Tibial artery (tissue), 4 donors: Measurements from ENCODE around the gene PKN3.

Experiments used
- DNase-seq, 2 donors: peaks; one replicate each; pipeline ENCODE4 v3.0.0-alpha.2; 2019
- H3K27ac ChIP-seq, 2 donors: fragments of 200-600 bp; sonication (generic) in 1 of 2; 1 replicate in 1 of 2; 2 replicates in 1 of 2; pipeline ENCODE4 v1.5.1; 2018 to 2019; ENCODE audit warnings: mild to moderate bottlenecking in 1 of 2
- H3K27me3 ChIP-seq, 2 donors: fragments of 200-600 bp; sonication (generic) in 1 of 2; one replicate each; pipeline versions ENCODE4 v1.5.1 to v1.6.0; 2016 to 2019
- H3K36me3 ChIP-seq, 3 donors: fragments of 200-600 bp; sonication (generic) in 2 of 3; one replicate each; pipeline ENCODE4 v1.5.1; 2016 to 2019; ENCODE audit warnings: mild to moderate bottlenecking in 2 of 3
- H3K4me1 ChIP-seq, 4 donors: fragments of 200-600 bp; sonication (generic) in 2 of 4; 1 replicate in 3 of 4; 2 replicates in 1 of 4; pipeline ENCODE4 v1.5.1; 2016 to 2019
- H3K4me3 ChIP-seq, 2 donors: fragments of 200-600 bp; sonication (generic) in 1 of 2; 1 replicate in 1 of 2; 2 replicates in 1 of 2; pipeline ENCODE4 v1.5.1; 2018 to 2019; ENCODE audit warnings: mild to moderate bottlenecking in 2 of 2
- H3K9me3 ChIP-seq, 3 donors: fragments of 200-600 bp; sonication (generic) in 1 of 3; one replicate each; pipeline ENCODE4 v1.5.1; 2016 to 2019
- intact Hi-C: fragments of 100-400 bp; cut with DNase I; formaldehyde crosslinking; loops from one replicate; pipeline ENCODE4 v1.15.0; 2023; ENCODE audit warnings: low total_unique reads
- TF ChIP-seq, protein P1 (sequence below), 2 experiments: fragments of 200-600 bp in 1 of 2; fragments of 450-650 bp in 1 of 2; IDR thresholded peaks; one replicate each; pipeline ENCODE4 v1.5.1; 2017 to 2019; ENCODE audit warnings: antibody characterized with exemption in 2 of 2, mild to moderate bottlenecking in 1 of 2, moderate library complexity in 1 of 2

The PKN3 gene

DNA sequence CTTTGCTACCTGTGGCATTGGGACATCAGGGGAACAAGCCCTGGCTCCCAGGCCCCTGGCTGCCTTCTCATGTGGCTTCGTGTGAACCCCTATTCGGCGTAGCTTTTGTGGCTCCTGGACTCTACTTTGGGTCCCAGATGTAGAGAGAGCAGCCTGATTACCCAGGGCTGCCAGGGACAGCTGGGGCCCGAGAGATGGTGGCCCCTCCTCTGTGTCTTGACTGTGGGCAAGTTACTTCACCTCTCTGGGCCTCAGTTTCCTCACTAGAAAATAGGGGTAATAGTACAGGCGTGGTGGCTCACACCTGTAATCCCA is 2.0 kb downstream of the PKN3 start:
- Histone ChIP-seq H3K4me3 (no peak overlapping the region), H3K36me3 (no peaks in the 10 kb centered on the region), H3K27me3 (no peaks in the 10 kb centered on the region), H3K27ac (peak overlapping the region; percentile 70 to 80), H3K9me3 (no peaks in the 10 kb centered on the region), H3K4me1 (peaks cover 0 to 13% (median 8%) of the 10 kb centered on the region in 4 donors)
- DNase-seq = peak in 1 of 2 donors; percentile 56
- TF ChIP-seq, protein P1, sequence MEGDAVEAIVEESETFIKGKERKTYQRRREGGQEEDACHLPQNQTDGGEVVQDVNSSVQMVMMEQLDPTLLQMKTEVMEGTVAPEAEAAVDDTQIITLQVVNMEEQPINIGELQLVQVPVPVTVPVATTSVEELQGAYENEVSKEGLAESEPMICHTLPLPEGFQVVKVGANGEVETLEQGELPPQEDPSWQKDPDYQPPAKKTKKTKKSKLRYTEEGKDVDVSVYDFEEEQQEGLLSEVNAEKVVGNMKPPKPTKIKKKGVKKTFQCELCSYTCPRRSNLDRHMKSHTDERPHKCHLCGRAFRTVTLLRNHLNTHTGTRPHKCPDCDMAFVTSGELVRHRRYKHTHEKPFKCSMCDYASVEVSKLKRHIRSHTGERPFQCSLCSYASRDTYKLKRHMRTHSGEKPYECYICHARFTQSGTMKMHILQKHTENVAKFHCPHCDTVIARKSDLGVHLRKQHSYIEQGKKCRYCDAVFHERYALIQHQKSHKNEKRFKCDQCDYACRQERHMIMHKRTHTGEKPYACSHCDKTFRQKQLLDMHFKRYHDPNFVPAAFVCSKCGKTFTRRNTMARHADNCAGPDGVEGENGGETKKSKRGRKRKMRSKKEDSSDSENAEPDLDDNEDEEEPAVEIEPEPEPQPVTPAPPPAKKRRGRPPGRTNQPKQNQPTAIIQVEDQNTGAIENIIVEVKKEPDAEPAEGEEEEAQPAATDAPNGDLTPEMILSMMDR (IDR thresholded peaks at IDR 0.05) = no peak
- intact Hi-C loops = no loop called here

DNA sequence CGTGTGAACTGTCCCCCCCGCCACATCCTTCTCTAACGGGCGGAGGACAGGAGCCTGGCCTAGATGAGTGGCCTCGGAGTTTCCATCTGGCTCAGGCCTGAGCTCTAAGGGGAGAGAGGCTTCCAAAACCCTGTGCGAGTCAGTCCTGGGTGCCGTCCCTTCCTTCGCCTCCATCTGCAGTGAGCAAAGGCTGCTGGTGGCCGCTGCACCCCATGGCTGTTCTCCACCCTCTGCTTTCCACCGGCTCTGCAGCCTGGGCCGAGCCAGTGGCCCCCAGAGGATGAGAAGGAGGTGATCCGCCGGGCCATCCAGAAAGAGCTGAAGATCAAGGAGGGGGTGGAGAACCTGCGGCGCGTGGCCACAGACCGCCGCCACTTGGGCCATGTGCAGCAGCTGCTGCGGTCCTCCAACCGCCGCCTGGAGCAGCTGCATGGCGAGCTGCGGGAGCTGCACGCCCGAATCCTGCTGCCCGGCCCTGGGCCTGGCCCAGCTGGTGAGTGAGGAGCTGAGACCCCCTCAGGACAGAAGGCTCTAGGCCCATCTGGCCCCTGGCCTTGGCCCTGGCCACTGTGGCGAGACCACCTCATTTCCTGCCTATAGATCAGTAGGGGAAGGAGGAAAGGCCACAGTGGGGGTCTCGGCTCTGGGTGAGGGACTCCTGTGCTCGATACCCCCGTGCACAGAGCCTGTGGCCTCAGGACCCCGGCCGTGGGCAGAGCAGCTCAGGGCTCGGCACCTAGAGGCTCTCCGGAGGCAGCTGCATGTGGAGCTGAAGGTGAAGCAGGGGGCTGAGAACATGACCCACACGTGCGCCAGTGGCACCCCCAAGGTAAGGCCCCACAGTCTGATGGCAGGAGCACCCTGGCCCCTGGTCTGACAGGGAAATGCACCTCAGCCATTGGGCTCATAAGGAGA is 3.0 kb downstream of the PKN3 start:
- H3K27ac ChIP-seq = no peak overlapping the region
- H3K4me1 ChIP-seq = peaks cover 0 to 13% (median 8%) of the 10 kb centered on the region in 4 donors
- TF ChIP-seq, protein P1 (IDR thresholded peaks at IDR 0.05) = no peak
- intact Hi-C loops = no loop called here
- no peaks in the 10 kb centered on the region for H3K36me3 ChIP-seq
- no peaks in the 10 kb centered on the region for H3K27me3 ChIP-seq
- no peaks in the 10 kb centered on the region for H3K9me3 ChIP-seq
- peak in 1 of 2 donors; percentile 49 for DNase-seq
- no peak overlapping the region for H3K4me3 ChIP-seq

DNA sequence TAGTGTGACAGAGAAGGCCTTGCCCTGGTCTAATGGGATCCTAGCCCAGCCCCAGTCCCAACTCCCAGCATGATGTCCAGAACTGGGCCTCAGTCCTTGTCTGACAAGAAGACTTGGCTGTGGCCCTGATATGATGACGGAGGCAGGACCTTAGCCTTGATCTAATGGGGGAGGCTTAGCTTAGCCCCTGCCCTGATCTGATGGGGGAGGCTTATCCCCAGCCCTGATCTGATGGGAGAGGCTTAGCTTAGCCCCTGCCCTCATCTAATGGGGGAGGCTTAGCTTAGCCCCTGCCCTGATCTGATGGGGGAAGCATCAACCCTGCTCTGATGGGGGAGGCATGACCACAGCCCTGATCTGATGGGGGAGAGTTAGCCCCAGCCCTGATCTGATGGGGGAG is 3.7 kb downstream of the PKN3 start:
- Histone ChIP-seq H3K4me3 (no peak overlapping the region), H3K36me3 (no peaks in the 10 kb centered on the region), H3K27me3 (no peaks in the 10 kb centered on the region), H3K4me1 (peaks cover 0 to 13% (median 8%) of the 10 kb centered on the region in 4 donors), H3K27ac (no peak overlapping the region), H3K9me3 (no peaks in the 10 kb centered on the region)
- TF ChIP-seq, protein P1 (IDR thresholded peaks at IDR 0.05) = no peak
- DNase-seq = peak in 1 of 2 donors; percentile 38
- intact Hi-C loops = no loop called here

DNA sequence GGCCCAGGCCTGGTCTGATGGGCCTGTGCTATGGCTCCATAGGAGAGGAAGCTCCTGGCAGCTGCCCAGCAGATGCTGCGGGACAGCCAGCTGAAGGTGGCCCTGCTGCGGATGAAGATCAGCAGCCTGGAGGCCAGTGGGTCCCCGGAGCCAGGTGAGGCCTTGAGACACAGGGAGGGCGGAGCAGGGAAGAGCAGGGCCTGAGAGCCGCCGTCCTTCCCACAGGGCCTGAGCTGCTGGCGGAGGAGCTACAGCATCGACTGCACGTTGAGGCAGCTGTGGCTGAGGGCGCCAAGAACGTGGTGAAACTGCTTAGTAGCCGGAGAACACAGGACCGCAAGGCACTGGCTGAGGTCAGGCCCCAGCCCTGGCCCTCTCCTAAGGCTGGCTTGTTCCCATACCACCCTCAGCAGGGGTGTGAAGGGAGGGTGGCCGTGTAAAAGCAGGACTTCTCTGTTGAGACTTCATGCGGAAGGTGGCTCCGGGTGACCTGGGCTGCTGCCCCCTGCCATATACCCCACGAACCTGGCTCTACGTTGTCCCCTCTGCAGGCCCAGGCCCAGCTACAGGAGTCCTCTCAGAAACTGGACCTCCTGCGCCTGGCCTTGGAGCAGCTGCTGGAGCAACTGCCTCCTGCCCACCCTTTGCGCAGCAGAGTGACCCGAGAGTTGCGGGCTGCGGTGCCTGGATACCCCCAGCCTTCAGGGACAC is 4.5 kb downstream of the PKN3 start:
- H3K4me3 ChIP-seq = no peak overlapping the region
- H3K9me3 ChIP-seq = no peaks in the 10 kb centered on the region
- H3K36me3 ChIP-seq = no peaks in the 10 kb centered on the region
- TF ChIP-seq, protein P1 (IDR thresholded peaks at IDR 0.05) = no peak
- H3K27me3 ChIP-seq = no peaks in the 10 kb centered on the region
- H3K27ac ChIP-seq = no peak overlapping the region
- intact Hi-C loops = no loop called here
- H3K4me1 ChIP-seq = peaks cover 0 to 13% (median 8%) of the 10 kb centered on the region in 4 donors
- DNase-seq = peak in 1 of 2 donors; percentile 57

DNA sequence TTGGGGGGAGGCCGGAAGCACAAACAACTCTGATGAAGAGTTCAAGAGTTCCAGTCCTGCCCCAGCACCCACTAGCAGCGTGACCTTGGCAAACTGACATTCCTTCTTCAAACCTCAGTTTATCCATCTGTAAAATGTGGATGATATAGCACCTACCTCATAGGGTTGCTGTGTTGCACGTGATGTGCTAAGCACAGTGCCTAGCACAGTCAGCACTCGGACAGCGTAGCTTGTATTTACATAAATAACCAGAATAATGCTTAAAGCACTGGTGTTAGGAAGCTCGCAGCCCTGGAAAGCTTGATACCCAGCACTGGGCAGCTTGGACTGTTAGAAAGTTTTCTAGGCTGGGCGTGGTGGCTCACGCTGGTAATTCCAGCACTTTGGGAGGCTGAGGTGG is 5.1 kb downstream of the PKN3 start:
- no peak overlapping the region for H3K27ac ChIP-seq
- H3K9me3 ChIP-seq = no peaks in the 10 kb centered on the region
- intact Hi-C loops = no loop called here
- DNase-seq = peak in 1 of 2 donors; percentile 34
- H3K27me3 ChIP-seq = no peaks in the 10 kb centered on the region
- TF ChIP-seq, protein P1 (IDR thresholded peaks at IDR 0.05) = no peak
- peaks cover 0 to 8% (median 5%) of the 10 kb centered on the region in 4 donors for H3K4me1 ChIP-seq
- H3K4me3 ChIP-seq = no peak overlapping the region
- no peaks in the 10 kb centered on the region for H3K36me3 ChIP-seq
